Subcutaneous abdominal adipose tissue (tissue), 5 donors: ENCODE measurements around the gene ABCG4.
"Not testable (repeated sequence)": the region's sequence is repeated elsewhere in the genome, so short reads cannot be mapped to it uniquely, and the experiment has no call there.

ENCODE experiments used
- H3K27ac ChIP-seq: one replicate; pipeline ENCODE4 v1.7.0; 2013; ENCODE audit warnings: low read depth, mild to moderate bottlenecking, inconsistent platforms, low read length, moderate library complexity
- H3K27me3 ChIP-seq, 5 donors: one replicate each; pipeline ENCODE4 v1.7.0; 2013; ENCODE audit warnings: low read length in 5 of 5, inconsistent platforms in 1 of 5; ENCODE audit not compliant: control insufficient read depth in 5 of 5, insufficient read depth in 4 of 5
- H3K36me3 ChIP-seq, 5 donors: one replicate each; pipeline ENCODE4 v1.7.0; 2013; ENCODE audit warnings: low read length in 5 of 5; ENCODE audit not compliant: control insufficient read depth in 5 of 5, insufficient read depth in 5 of 5
- H3K4me1 ChIP-seq, 5 donors: one replicate each; pipeline ENCODE4 v1.7.0; 2013; ENCODE audit warnings: low read length in 5 of 5, mild to moderate bottlenecking in 3 of 5, moderate library complexity in 1 of 5; ENCODE audit not compliant: control insufficient read depth in 5 of 5, insufficient read depth in 5 of 5
- H3K4me3 ChIP-seq, 5 donors: one replicate each; pipeline ENCODE4 v1.7.0; 2013; ENCODE audit warnings: low read length in 5 of 5, low read depth in 1 of 5
- H3K9ac ChIP-seq, 5 donors: one replicate each; pipeline ENCODE4 v1.7.0; 2013; ENCODE audit warnings: low read length in 5 of 5, mild to moderate bottlenecking in 4 of 5, moderate library complexity in 3 of 5
- H3K9me3 ChIP-seq, 5 donors: one replicate each; pipeline ENCODE4 v1.7.0; 2013; ENCODE audit warnings: low read length in 5 of 5; ENCODE audit not compliant: control insufficient read depth in 5 of 5
- donor health status: healthy.
- donor health status: healthy.
- donor health status: healthy.
- donor health status: healthy.
- donor health status: healthy.

ABCG4 gene

DNA sequence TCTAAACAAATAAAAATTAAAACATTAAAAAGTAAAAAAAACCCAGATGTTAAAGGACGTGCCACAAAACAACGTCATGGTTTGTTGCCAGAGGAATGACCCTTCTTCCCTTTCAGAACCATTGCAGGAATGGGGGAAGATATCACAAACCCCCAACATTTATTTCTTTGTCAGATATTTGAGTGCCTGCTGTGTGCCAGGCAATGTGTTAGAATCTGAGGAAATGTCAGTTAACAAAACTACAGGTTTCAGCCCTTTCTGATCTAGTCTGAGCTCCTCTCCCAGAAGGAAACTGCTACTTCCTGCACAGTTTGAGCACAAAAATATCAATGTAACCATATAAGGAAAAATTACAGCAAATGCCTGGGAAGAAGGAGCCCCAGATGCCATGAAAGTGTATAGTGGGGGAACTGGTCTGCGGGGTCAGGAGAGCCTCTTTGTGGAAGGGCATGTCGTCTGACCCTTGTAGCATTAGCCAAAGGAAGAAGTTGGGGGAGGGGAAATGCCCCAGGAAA is 29.4 kb downstream of the ABCG4 start:
- H3K9me3 ChIP-seq = no peaks in the 10 kb centered on the region
- no peaks in the 10 kb centered on the region for H3K27me3 ChIP-seq
- H3K27ac ChIP-seq = no peak overlapping the region
- peaks cover 0 to 66% (median 55%) of the 10 kb centered on the region in 5 donors for H3K36me3 ChIP-seq
- H3K4me3 ChIP-seq = no peak overlapping the region
- peaks cover 0 to 21% (median 7%) of the 10 kb centered on the region in 5 donors for H3K4me1 ChIP-seq
- H3K9ac ChIP-seq = no peak overlapping the region

DNA sequence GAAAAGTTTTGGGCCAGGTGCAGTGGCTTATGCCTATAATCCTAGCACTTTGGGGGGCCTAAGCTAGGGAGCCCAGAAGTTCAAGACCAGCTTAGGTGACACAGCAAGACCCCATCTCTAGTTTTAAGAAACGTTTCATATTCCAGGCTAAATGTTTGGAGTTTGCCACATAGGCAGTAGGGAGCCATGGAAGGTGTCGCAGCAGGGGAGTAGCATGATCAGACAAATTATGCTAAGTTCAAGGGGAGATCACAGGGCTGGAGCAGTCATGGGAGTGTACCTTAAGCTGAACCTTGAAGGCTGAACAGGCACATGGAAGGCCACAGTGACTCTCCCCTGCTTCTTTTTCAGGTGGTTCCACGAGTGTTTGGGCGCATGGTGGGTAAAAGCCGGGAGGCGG is 30.5 kb downstream of the ABCG4 start:
- H3K27ac ChIP-seq = no peak overlapping the region
- H3K4me3 ChIP-seq = no peak overlapping the region
- peaks cover 0 to 21% (median 7%) of the 10 kb centered on the region in 5 donors for H3K4me1 ChIP-seq
- H3K9ac ChIP-seq = no peak overlapping the region
- H3K27me3 ChIP-seq = no peaks in the 10 kb centered on the region
- H3K36me3 ChIP-seq = peaks cover 0 to 63% (median 50%) of the 10 kb centered on the region in 5 donors
- no peaks in the 10 kb centered on the region for H3K9me3 ChIP-seq

DNA sequence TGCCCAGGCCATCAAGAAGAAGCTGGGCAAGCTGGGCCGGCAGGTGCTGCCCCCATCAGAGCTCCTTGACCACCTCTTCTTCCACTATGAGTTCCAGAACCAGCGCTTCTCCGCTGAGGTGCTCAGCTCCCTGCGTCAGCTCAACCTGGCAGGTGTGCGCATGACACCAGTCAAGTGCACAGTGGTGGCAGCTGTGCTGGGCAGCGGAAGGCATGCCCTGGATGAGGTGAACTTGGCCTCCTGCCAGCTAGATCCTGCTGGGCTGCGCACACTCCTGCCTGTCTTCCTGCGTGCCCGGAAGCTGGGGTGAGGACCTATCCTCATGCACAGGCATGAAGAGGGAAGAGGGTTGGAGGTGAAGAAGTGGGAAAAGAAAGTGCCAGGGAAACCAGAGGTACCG is 31.1 kb downstream of the ABCG4 start:
- no peaks in the 10 kb centered on the region for H3K27me3 ChIP-seq
- H3K36me3 ChIP-seq = peaks cover 0 to 56% (median 44%) of the 10 kb centered on the region in 5 donors
- peaks cover 0 to 21% (median 7%) of the 10 kb centered on the region in 5 donors for H3K4me1 ChIP-seq
- H3K9me3 ChIP-seq = no peaks in the 10 kb centered on the region
- H3K4me3 ChIP-seq = no peak overlapping the region
- no peak overlapping the region for H3K27ac ChIP-seq
- H3K9ac ChIP-seq = no peak overlapping the region

DNA sequence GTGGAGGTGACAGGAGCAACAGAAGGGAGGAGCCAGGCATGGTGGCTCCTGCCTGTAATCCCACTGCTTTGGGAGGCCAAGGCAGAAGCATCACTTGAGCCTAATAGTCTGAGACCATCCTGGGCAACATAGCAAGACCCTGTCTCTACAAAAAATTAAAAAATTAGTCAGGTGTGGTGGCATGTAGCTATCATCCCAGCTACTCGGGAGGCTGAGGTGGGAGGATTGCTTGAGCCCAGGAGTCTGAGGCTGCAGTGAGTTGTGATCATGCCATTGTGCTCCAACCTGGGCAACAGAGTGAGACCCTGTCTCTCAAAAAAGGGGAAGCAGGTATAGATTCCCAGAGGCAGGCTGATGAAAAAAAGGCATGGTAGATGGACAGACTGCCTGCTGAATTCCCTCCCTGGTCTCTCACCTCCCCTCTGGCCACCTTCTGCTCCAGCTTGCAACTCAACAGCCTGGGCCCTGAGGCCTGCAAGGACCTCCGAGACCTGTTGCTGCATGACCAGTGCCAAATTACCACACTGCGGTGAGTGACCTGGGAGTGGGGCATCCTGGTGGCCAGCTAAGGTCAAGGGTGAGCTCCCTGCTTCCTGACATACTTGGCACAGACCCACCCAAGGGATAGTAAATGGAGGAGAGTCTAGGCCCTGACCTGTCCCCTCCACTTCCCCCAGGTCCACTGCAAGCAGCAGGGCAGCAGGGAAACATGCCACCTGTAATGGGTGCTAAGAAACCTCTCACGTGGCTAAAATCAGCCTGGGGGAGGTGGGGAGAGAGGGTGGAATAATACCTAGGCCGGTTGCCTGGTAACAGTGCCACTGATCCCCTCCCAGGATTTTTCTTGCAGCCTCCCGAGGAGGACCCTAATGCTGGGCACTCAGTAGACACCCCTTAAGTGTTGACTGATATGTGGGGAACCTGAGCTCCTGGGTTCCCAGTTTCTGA is 32.2 kb downstream of the ABCG4 start:
- peaks cover 3 to 27% (median 8%) of the 10 kb centered on the region in 5 donors for H3K4me1 ChIP-seq

DNA sequence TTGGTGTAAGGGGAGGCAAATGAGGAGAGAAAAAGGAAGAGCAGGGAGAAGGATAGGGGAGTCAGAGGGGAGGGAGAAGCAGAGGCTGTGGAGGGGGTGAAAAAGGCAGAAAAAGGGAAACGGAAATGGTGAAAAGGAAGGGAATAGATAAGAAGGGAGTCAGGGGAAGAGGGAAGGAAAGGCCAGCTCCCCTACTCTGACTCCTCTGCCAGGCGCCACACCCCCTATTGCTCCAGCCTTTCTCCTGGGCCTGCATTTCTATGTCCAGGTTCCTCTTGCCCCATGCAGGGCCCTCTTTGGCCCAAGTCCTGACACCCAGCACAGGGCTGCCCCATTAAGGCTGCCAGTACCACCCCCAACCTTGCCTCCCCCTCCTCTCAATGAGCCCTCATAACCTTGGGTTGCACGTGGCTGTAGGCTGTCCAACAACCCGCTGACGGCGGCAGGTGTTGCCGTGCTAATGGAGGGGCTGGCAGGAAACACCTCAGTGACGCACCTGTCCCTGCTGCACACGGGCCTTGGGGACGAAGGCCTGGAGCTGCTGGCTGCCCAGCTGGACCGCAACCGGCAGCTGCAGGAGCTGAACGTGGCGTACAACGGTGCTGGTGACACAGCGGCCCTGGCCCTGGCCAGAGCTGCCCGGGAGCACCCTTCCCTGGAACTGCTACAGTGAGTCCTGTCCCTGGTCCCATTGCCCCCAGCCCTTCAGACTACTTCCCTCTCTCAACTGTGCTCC is 33.0 kb downstream of the ABCG4 start:
- Histone ChIP-seq H3K27me3 (peaks cover 0 to 2% (median 0%) of the 10 kb centered on the region in 5 donors), H3K9ac (no peak overlapping the region), H3K27ac (no peak overlapping the region), H3K9me3 (no peaks in the 10 kb centered on the region), H3K4me3 (no peak overlapping the region), H3K36me3 (peaks cover 0 to 47% (median 36%) of the 10 kb centered on the region in 5 donors), H3K4me1 (peaks cover 4 to 29% (median 9%) of the 10 kb centered on the region in 5 donors)

More for the DNA sequence above, 32.2 kb downstream of the ABCG4 start:
- Histone ChIP-seq H3K27me3 (peaks cover 0 to 2% (median 0%) of the 10 kb centered on the region in 5 donors), H3K4me3 (no peak overlapping the region), H3K27ac (no peak overlapping the region), H3K9ac (no peak overlapping the region), H3K36me3 (peaks cover 0 to 47% (median 36%) of the 10 kb centered on the region in 5 donors), H3K9me3 (no peaks in the 10 kb centered on the region)

DNA sequence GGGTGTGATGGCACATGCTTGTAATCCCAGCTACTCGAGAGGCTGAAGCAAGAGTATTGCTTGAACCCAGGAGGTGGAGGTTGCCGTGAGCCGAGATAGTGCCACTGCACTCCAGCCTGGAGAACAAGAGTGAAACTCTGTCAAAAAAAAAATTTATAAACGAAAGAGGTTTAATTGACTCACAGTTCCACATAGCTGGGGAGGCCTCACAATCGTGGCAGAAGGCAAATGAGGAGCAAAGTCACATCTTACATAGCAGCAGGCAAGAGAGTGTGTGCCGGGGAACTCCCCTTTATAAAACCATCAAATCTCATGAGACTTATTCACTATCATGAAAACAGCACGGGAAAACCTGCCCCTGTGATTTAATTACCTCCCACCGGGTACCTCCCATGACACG is 35.5 kb downstream of the ABCG4 start:
- H3K9ac ChIP-seq, H3K27me3 ChIP-seq, H3K9me3 ChIP-seq, H3K27ac ChIP-seq, H3K4me3 ChIP-seq: not testable (repeated sequence)
- H3K4me1 ChIP-seq = peaks cover 3 to 20% (median 9%) of the 10 kb centered on the region in 5 donors
- H3K36me3 ChIP-seq = peaks cover 0 to 40% (median 32%) of the 10 kb centered on the region in 5 donors

DNA sequence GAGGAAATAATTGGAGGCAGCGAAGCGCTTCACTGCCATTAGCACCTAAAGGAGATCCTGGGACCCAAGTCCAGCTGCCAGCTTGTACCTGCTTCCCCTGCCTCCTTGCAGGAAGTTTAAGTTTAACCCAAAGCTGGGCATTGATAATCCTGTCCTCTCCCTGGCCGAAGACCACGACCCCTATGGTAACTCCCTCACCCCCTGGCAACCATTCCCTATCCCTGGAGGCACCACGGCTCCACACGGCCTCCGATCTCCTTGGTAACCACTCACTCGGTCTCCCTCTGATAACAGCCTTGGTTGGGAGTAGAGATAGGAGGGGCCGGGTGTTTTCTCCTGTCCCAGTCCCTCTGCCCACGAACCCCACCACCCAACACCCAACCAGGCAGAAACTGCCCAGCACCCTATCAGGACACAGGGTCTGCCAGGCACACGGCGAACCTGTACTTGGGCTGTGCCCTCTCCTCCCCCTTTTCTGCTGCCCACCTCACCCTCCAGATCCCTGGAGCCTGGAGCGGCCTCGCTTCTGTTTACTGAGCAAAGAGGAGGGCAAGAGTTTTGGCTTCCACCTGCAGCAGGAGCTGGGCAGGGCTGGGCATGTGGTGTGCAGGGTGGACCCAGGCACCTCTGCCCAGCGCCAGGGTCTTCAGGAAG is 37.3 kb downstream of the ABCG4 start:
- peak overlapping the region in 1 of 5 donors; percentile 15 for H3K4me3 ChIP-seq
- H3K27me3 ChIP-seq = peaks cover 0 to 2% (median 0%) of the 10 kb centered on the region in 5 donors
- H3K9ac ChIP-seq = no peak overlapping the region
- H3K27ac ChIP-seq = no peak overlapping the region
- no peaks in the 10 kb centered on the region for H3K9me3 ChIP-seq
- H3K4me1 ChIP-seq = peaks cover 3 to 17% (median 9%) of the 10 kb centered on the region in 5 donors
- peaks cover 0 to 26% (median 23%) of the 10 kb centered on the region in 5 donors for H3K36me3 ChIP-seq

DNA sequence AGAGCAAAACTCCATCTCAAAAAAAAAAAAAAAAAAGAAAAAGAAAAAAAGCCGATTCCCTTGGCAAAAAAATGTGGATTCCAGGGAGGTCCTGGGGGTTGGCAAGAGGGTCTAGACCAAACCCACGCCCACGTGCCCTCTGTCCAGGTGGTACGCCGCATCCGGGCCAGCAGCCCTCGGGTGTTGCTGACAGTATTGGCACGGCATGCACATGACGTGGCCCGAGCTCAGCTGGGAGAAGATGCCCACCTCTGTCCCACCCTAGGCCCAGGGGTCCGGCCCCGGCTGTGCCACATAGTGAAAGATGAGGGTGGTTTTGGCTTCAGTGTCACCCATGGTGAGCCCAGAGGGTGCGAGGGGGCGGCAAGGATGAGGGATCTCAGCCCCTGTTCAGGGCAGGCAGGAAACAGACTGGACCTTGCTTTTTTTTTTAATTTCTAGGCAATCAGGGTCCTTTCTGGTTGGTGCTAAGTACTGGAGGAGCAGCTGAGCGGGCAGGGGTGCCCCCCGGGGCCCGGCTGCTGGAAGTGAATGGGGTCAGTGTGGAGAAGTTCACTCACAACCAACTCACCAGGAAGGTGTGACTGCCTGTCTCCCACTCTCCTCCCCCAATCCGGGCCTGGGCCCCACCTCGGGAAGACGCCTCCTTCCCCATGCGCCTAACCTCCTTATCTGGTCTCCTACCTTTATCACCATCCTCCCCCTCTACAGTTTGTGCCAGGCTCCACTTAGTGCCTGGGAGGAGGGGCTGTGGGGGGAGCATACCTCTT is 38.5 kb downstream of the ABCG4 start:
- H3K9me3 ChIP-seq = no peaks in the 10 kb centered on the region
- H3K36me3 ChIP-seq = peaks cover 0 to 15% (median 13%) of the 10 kb centered on the region in 5 donors
- peaks cover 3 to 12% (median 8%) of the 10 kb centered on the region in 5 donors for H3K4me1 ChIP-seq
- H3K27me3 ChIP-seq = peaks cover 0 to 2% (median 0%) of the 10 kb centered on the region in 5 donors
- H3K9ac ChIP-seq = no peak overlapping the region
- H3K27ac ChIP-seq = no peak overlapping the region
- H3K4me3 ChIP-seq = no peak overlapping the region

DNA sequence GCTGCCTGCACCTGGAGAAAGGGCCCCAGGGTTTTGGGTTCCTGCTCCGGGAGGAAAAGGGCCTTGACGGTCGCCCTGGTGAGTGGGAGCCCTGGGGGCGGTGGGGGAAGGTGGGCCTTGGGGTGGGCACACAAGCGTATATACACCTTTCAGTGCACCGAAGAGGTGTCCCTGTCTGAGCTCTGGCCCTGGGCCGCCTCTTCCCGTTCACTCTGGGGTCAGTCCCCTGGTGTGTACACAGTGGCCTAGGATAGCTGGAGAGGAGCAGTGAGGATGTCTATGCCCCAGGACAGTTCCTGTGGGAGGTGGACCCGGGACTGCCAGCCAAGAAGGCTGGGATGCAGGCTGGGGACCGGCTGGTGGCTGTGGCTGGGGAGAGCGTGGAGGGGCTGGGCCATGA is 39.2 kb downstream of the ABCG4 start:
- H3K27ac ChIP-seq = no peak overlapping the region
- H3K4me1 ChIP-seq = peaks cover 3 to 12% (median 7%) of the 10 kb centered on the region in 5 donors
- peaks cover 0 to 2% (median 0%) of the 10 kb centered on the region in 5 donors for H3K27me3 ChIP-seq
- H3K9me3 ChIP-seq = no peaks in the 10 kb centered on the region
- H3K36me3 ChIP-seq = peaks cover 0 to 10% (median 10%) of the 10 kb centered on the region in 5 donors
- H3K4me3 ChIP-seq = no peak overlapping the region
- H3K9ac ChIP-seq = no peak overlapping the region
